ENCODE data around the gene PRPSAP2. TPM values are rescaled to one million over a fixed set of nuclear protein-coding genes. Genes with fewer than 3 reads are reported as not detected.

The PRPSAP2 gene
- total RNA-seq, 1 experiment from 2014 or later: 33.6 TPM

DNA sequence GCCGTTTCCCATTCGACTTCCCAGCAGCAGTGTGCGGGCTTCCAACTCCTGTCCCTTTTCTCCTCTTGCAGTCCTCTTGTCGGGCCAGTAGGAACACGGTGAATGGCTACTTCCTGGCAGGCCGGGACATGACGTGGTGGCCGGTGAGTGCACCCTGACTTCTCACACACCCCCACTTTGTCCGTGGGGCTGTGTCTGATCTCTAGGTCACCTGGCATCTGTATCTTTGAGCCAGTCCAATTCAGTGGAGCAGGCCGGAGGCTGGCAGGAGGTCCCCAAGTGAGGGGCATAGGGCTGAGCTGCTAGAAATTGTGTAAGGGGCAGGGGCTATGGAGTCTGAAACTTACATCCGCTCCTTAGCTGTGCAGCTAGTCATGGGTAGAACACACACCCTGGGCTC lies 100.7 kb downstream of the PRPSAP2 start:
- CTCF ChIA-PET: interaction anchor here (0.7 to 1.7 kb wide), 4 partner anchors 8 to 64 kb away, joined by 3 to 4 read pairs (median 4); no protein-coding TSS in a partner anchor
- BruUV-seq (replicated peaks): no TSS peak
- TF ChIP-seq, protein P1, sequence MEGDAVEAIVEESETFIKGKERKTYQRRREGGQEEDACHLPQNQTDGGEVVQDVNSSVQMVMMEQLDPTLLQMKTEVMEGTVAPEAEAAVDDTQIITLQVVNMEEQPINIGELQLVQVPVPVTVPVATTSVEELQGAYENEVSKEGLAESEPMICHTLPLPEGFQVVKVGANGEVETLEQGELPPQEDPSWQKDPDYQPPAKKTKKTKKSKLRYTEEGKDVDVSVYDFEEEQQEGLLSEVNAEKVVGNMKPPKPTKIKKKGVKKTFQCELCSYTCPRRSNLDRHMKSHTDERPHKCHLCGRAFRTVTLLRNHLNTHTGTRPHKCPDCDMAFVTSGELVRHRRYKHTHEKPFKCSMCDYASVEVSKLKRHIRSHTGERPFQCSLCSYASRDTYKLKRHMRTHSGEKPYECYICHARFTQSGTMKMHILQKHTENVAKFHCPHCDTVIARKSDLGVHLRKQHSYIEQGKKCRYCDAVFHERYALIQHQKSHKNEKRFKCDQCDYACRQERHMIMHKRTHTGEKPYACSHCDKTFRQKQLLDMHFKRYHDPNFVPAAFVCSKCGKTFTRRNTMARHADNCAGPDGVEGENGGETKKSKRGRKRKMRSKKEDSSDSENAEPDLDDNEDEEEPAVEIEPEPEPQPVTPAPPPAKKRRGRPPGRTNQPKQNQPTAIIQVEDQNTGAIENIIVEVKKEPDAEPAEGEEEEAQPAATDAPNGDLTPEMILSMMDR (IDR thresholded peaks at IDR 0.05; ENCODE audit: unreplicated experiment): no peak
- Mint-ChIP-seq H3K27me3 (ENCODE audit: insufficient read depth, unreplicated experiment) (no peaks in the 10 kb centered on the region), H3K4me3 (ENCODE audit: unreplicated experiment) (no peak overlapping the region), H3K9me3 (ENCODE audit: unreplicated experiment) (no peaks in the 10 kb centered on the region), H3K36me3 (ENCODE audit: insufficient read depth, unreplicated experiment) (no peaks in the 10 kb centered on the region), H3K27ac (ENCODE audit: low read depth, unreplicated experiment) (no peak overlapping the region), H3K4me1 (ENCODE audit: insufficient read depth, unreplicated experiment) (no peaks in the 10 kb centered on the region)
- POLR2A ChIA-PET: no interaction called here
- intact Hi-C loops (cut with micrococcal nuclease): no loop called here
- no peak for DNase-seq (ENCODE audit: unreplicated experiment)

GRCh38 chr17:18959071-18959844 lies 101.3 kb downstream of the PRPSAP2 start:
- no peak for DNase-seq (ENCODE audit: unreplicated experiment)
- H3K9me3 Mint-ChIP-seq (ENCODE audit: unreplicated experiment): no peaks in the 10 kb centered on the region
- H3K27me3 Mint-ChIP-seq (ENCODE audit: insufficient read depth, unreplicated experiment): no peaks in the 10 kb centered on the region
- H3K4me1 Mint-ChIP-seq (ENCODE audit: insufficient read depth, unreplicated experiment): peaks cover 2% of the 10 kb centered on the region
- TF ChIP-seq, protein P1 (IDR thresholded peaks at IDR 0.05; ENCODE audit: unreplicated experiment): no peak
- H3K27ac Mint-ChIP-seq (ENCODE audit: low read depth, unreplicated experiment): no peak overlapping the region
- H3K36me3 Mint-ChIP-seq (ENCODE audit: insufficient read depth, unreplicated experiment): no peaks in the 10 kb centered on the region
- ChIA-PET POLR2A (no interaction called here), CTCF (interaction anchor here (1.2 to 2.2 kb wide), 6 partner anchors 9 to 77 kb away, joined by 3 to 24 read pairs (median 6); no protein-coding TSS in a partner anchor)
- intact Hi-C loops (cut with micrococcal nuclease): no loop called here
- BruUV-seq (replicated peaks): no TSS peak
- H3K4me3 Mint-ChIP-seq (ENCODE audit: unreplicated experiment): no peak overlapping the region

- DNase-seq (ENCODE audit: unreplicated experiment): no peak
- ChIA-PET POLR2A (interaction anchor here (1.6 kb wide), 1 partner anchor 10 kb away, joined by 3 read pairs; no protein-coding TSS in a partner anchor), CTCF (interaction anchor here (0.6 to 3.3 kb wide), 14 partner anchors 9 to 1131 kb away, joined by 3 to 24 read pairs (median 7); partner anchors contain the start of gene FAM83G)
- H3K36me3 Mint-ChIP-seq (ENCODE audit: insufficient read depth, unreplicated experiment): no peaks in the 10 kb centered on the region
- no peak overlapping the region for H3K27ac Mint-ChIP-seq (ENCODE audit: low read depth, unreplicated experiment)
- no TSS peak for BruUV-seq (replicated peaks)
- intact Hi-C loops (cut with micrococcal nuclease): no loop called here
- peaks cover 5% of the 10 kb centered on the region for H3K4me1 Mint-ChIP-seq (ENCODE audit: insufficient read depth, unreplicated experiment)
- no peaks in the 10 kb centered on the region for H3K9me3 Mint-ChIP-seq (ENCODE audit: unreplicated experiment)
- TF ChIP-seq, protein P1 (IDR thresholded peaks at IDR 0.05; ENCODE audit: unreplicated experiment): no peak
- H3K4me3 Mint-ChIP-seq (ENCODE audit: unreplicated experiment): no peak overlapping the region
- no peaks in the 10 kb centered on the region for H3K27me3 Mint-ChIP-seq (ENCODE audit: insufficient read depth, unreplicated experiment)
Observed at GRCh38 chr17:18959845-18960240, 101.9 kb downstream of the PRPSAP2 start.

GRCh38 chr17:18960241-18960665 lies 102.3 kb downstream of the PRPSAP2 start:
- Mint-ChIP-seq H3K36me3 (ENCODE audit: insufficient read depth, unreplicated experiment) (no peaks in the 10 kb centered on the region), H3K27me3 (ENCODE audit: insufficient read depth, unreplicated experiment) (no peaks in the 10 kb centered on the region), H3K4me3 (ENCODE audit: unreplicated experiment) (no peak overlapping the region), H3K27ac (ENCODE audit: low read depth, unreplicated experiment) (no peak overlapping the region), H3K4me1 (ENCODE audit: insufficient read depth, unreplicated experiment) (peaks cover 5% of the 10 kb centered on the region), H3K9me3 (ENCODE audit: unreplicated experiment) (no peaks in the 10 kb centered on the region)
- DNase-seq (ENCODE audit: unreplicated experiment): no peak
- no TSS peak for BruUV-seq (replicated peaks)
- CTCF ChIA-PET: interaction anchor here (0.6 to 3.3 kb wide), 21 partner anchors 9 to 1130 kb away, joined by 3 to 24 read pairs (median 7); partner anchors contain the start of gene FAM83G
- TF ChIP-seq, protein P1 (IDR thresholded peaks at IDR 0.05; ENCODE audit: unreplicated experiment): no peak
- POLR2A ChIA-PET: interaction anchor here (1.1 to 1.6 kb wide), 2 partner anchors 10 to 44 kb away, joined by 3 read pairs; no protein-coding TSS in a partner anchor
- intact Hi-C loops (cut with micrococcal nuclease): no loop called here
